Gastrocnemius medialis (tissue), 4 donors: ENCODE results near the gene VTI1A. TPM values are rescaled to one million over a fixed set of nuclear protein-coding genes. Genes with fewer than 3 reads are reported as not detected.

Experiments
- ATAC-seq, 2 donors: fragments of 150-250 bp; one replicate each; pipeline ENCODE4 v1.9.1; 2016
- DNase-seq, 2 donors: peaks; one replicate each; pipeline ENCODE4 v3.0.0-alpha.2; 2019
- H3K27ac ChIP-seq, 4 donors: fragments of 200-600 bp; sonication (generic); 1 replicate in 1 of 4; 2 replicates in 3 of 4; pipeline ENCODE4 v1.5.1; 2016 to 2018; ENCODE audit warnings: mild to moderate bottlenecking in 2 of 4, moderate library complexity in 1 of 4
- H3K27me3 ChIP-seq, 3 donors: fragments of 200-600 bp; sonication (generic) in 2 of 3; 1 replicate in 1 of 3; 2 replicates in 2 of 3; pipeline versions ENCODE4 v1.5.1 to v1.6.0; 2016 to 2019; ENCODE audit warnings: mild to moderate bottlenecking in 1 of 3, moderate library complexity in 1 of 3
- H3K36me3 ChIP-seq, 2 donors: fragments of 200-600 bp; sonication (generic) in 1 of 2; one replicate each; pipeline ENCODE4 v1.5.1; 2017 to 2018
- H3K4me1 ChIP-seq, 2 donors: fragments of 200-600 bp; sonication (generic) in 1 of 2; one replicate each; pipeline ENCODE4 v1.5.1; 2016 to 2017; ENCODE audit warnings: mild to moderate bottlenecking in 2 of 2
- H3K4me3 ChIP-seq, 4 donors: fragments of 200-600 bp; sonication (generic) in 3 of 4; 1 replicate in 1 of 4; 2 replicates in 3 of 4; pipeline ENCODE4 v1.5.1; 2016 to 2019; ENCODE audit warnings: mild to moderate bottlenecking in 2 of 4
- H3K9me3 ChIP-seq, 3 donors: fragments of 200-600 bp; sonication (generic) in 2 of 3; 1 replicate in 1 of 3; 2 replicates in 2 of 3; pipeline ENCODE4 v1.5.1; 2016 to 2019
- CTCF ChIP-seq, 5 experiments: fragments of 450-650 bp in 3 of 5; fragments of 200-600 bp in 2 of 5; sonication (generic) in 2 of 5; IDR thresholded peaks in 4 of 5; conservative IDR thresholded peaks in 1 of 5; 1 replicate in 4 of 5; 2 replicates in 1 of 5; pipeline ENCODE4 v1.5.1; 2016 to 2019; ENCODE audit warnings: antibody characterized with exemption in 5 of 5, mild to moderate bottlenecking in 3 of 5, moderate library complexity in 3 of 5
- POLR2A ChIP-seq, 2 donors: fragments of 450-650 bp; IDR thresholded peaks; one replicate each; pipeline ENCODE4 v1.6.1; 2017; ENCODE audit warnings: antibody characterized with exemption in 2 of 2, mild to moderate bottlenecking in 2 of 2, moderate library complexity in 2 of 2
- in situ Hi-C, 4 donors: fragments of 200-750 bp; cut with MboI; loops; one replicate each; pipeline versions ENCODE4 v1.15.0 to v1.8.0; 2017; ENCODE audit warnings: low sequenced_read_pairs in 4 of 4
- intact Hi-C: fragments of 100-400 bp; cut with DNase I; formaldehyde crosslinking; loops from one replicate; pipeline ENCODE4 v1.15.1; 2023; ENCODE audit warnings: low total_unique reads
- total RNA-seq, 4 donors: library from RNA; depleted of rRNA; stranded (reverse); fragments of >200 nt; gene quantifications; one replicate each; pipeline versions ENCODE4 v1.1.0 to v1.2.3, GENCODE V29; 2016

VTI1A gene
- total RNA-seq, 4 donors from 2014 or later, result 26.5 to 51.2 (median 30.6) TPM

GRCh38 chr10:112811741-112812551, 364.9 kb downstream of the VTI1A start:
- Histone ChIP-seq H3K27ac (no peak overlapping the region), H3K36me3 (no peaks in the 10 kb centered on the region), H3K9me3 (no peaks in the 10 kb centered on the region), H3K4me1 (no peaks in the 10 kb centered on the region), H3K27me3 (no peaks in the 10 kb centered on the region), H3K4me3 (no peak overlapping the region)
- in situ Hi-C loops, result no loop called here
- ATAC-seq, result no peak
- TF ChIP-seq POLR2A (IDR thresholded peaks at IDR 0.05), result no peak
- TF ChIP-seq CTCF (IDR thresholded peaks at IDR 0.05 in 4 of 5, conservative IDR thresholded peaks at IDR 0.05 in 1 of 5), result no peak
- DNase-seq, result no peak
- intact Hi-C loops, result no loop called here

DNA sequence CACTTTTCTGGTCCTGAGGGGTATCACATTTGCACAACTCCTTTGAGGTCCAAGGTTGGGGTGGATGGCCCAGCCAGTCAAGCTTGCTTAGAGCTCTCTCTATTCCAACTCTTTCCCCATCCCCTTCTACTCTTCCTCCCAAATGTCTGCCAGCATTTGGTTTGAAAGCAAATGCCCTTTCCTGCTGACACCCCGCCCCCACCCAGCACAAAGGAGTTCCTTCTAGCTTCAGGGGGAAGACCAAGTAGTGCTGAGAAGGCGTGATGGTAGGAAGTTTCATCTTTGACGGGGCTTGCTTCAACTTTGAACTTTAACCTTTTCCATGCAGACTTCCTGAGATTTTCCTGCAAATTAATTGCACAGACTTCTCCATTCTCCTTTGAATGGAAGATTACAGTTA, 365.6 kb downstream of the VTI1A start:
- no peaks in the 10 kb centered on the region for H3K27me3 ChIP-seq
- no peak for DNase-seq
- intact Hi-C loops, result no loop called here
- in situ Hi-C loops, result no loop called here
- TF ChIP-seq CTCF (IDR thresholded peaks at IDR 0.05 in 4 of 5, conservative IDR thresholded peaks at IDR 0.05 in 1 of 5) (no peak), POLR2A (IDR thresholded peaks at IDR 0.05) (no peak)
- no peak overlapping the region for H3K27ac ChIP-seq
- H3K4me3 ChIP-seq, result no peak overlapping the region
- no peak for ATAC-seq
- H3K4me1 ChIP-seq, result no peaks in the 10 kb centered on the region
- no peaks in the 10 kb centered on the region for H3K36me3 ChIP-seq
- no peaks in the 10 kb centered on the region for H3K9me3 ChIP-seq

- DNase-seq, result no peak
- Histone ChIP-seq H3K27ac (no peak overlapping the region), H3K36me3 (no peaks in the 10 kb centered on the region), H3K4me3 (no peak overlapping the region), H3K9me3 (no peaks in the 10 kb centered on the region), H3K27me3 (no peaks in the 10 kb centered on the region), H3K4me1 (no peaks in the 10 kb centered on the region)
- ATAC-seq, result no peak
- TF ChIP-seq POLR2A (IDR thresholded peaks at IDR 0.05) (no peak), CTCF (IDR thresholded peaks at IDR 0.05 in 4 of 5, conservative IDR thresholded peaks at IDR 0.05 in 1 of 5) (no peak)
- intact Hi-C loops, result no loop called here
- in situ Hi-C loops, result no loop called here
Observed at GRCh38 chr10:112813866-112814591, 367.0 kb downstream of the VTI1A start.

GRCh38 chr10:112815269-112816032, 368.4 kb downstream of the VTI1A start:
- H3K27ac ChIP-seq, result peak overlapping the region in 1 of 4 donors; percentile 18

More at GRCh38 chr10:112815269-112816032, 368.4 kb downstream of the VTI1A start:
- H3K36me3 ChIP-seq, result no peaks in the 10 kb centered on the region
- ATAC-seq (peak in 1 of 2 donors; percentile 33), DNase-seq (no peak)
- intact Hi-C loops (no loop called here), in situ Hi-C loops (no loop called here)
- TF ChIP-seq POLR2A (IDR thresholded peaks at IDR 0.05) (no peak), CTCF (IDR thresholded peaks at IDR 0.05 in 4 of 5, conservative IDR thresholded peaks at IDR 0.05 in 1 of 5) (no peak)
- no peaks in the 10 kb centered on the region for H3K27me3 ChIP-seq
- H3K4me3 ChIP-seq, result no peak overlapping the region
- no peaks in the 10 kb centered on the region for H3K9me3 ChIP-seq
- H3K4me1 ChIP-seq, result no peaks in the 10 kb centered on the region
